ENCODE data around the gene PPARA.
A peak's percentile ranks its signal among the peaks of the same experiment; 100 is the strongest.

Gene PPARA

GRCh38 chr22:46108564-46109473, 41.5 kb upstream of the PPARA start:
- ChIA-PET POLR2A (ENCODE audit: low non-redundant PET) (no interaction called here), CTCF (interaction anchor here (0.8 to 1.1 kb wide), 2 partner anchors 22 to 32 kb away, joined by 3 read pairs; no protein-coding TSS in a partner anchor)
- TF ChIP-seq CTCF (conservative IDR thresholded peaks at IDR 0.05; ENCODE audit: low read depth) = no peak
- DNase-seq (ENCODE audit: low spot score) = no peak
- H3K27ac ChIP-seq = peak overlapping the region; percentile 99

GRCh38 chr22:46109474-46110003, 40.8 kb upstream of the PPARA start:
- ChIA-PET POLR2A (ENCODE audit: low non-redundant PET) (interaction anchor here (0.6 kb wide), 1 partner anchor 129 kb away, joined by 3 read pairs; no protein-coding TSS in a partner anchor), CTCF (interaction anchor here (0.6 to 1.1 kb wide), 3 partner anchors 23 to 1289 kb away, joined by 3 to 7 read pairs (median 3); no protein-coding TSS in a partner anchor)
- H3K27ac ChIP-seq = peak overlapping the region; percentile 99
- DNase-seq (ENCODE audit: low spot score) = no peak
- TF ChIP-seq CTCF (conservative IDR thresholded peaks at IDR 0.05; ENCODE audit: low read depth) = no peak

- CTCF ChIA-PET = interaction anchor here (0.6 to 1.9 kb wide), 3 partner anchors 24 to 1289 kb away, joined by 3 to 7 read pairs (median 6); no protein-coding TSS in a partner anchor
- peak overlapping the region; percentile 99 for H3K27ac ChIP-seq
Observed at GRCh38 chr22:46110215-46110614, 40.1 kb upstream of the PPARA start.

GRCh38 chr22:46111645-46112306, 38.5 kb upstream of the PPARA start:
- peak overlapping the region; percentile 99 for H3K27ac ChIP-seq
- CTCF ChIA-PET = interaction anchor here (1.9 kb wide), 1 partner anchor 105 kb away, joined by 6 read pairs; no protein-coding TSS in a partner anchor
- DNase-seq (ENCODE audit: low spot score) = no peak
- POLR2A ChIA-PET (ENCODE audit: low non-redundant PET) = interaction anchor here (0.8 kb wide), 1 partner anchor 26 kb away, joined by 7 read pairs; no protein-coding TSS in a partner anchor
- TF ChIP-seq CTCF (conservative IDR thresholded peaks at IDR 0.05; ENCODE audit: low read depth) = no peak

More at GRCh38 chr22:46110215-46110614, 40.1 kb upstream of the PPARA start:
- POLR2A ChIA-PET (ENCODE audit: low non-redundant PET) = interaction anchor here (0.6 kb wide), 1 partner anchor 129 kb away, joined by 3 read pairs; no protein-coding TSS in a partner anchor
- no peak for DNase-seq (ENCODE audit: low spot score)
- TF ChIP-seq CTCF (conservative IDR thresholded peaks at IDR 0.05; ENCODE audit: low read depth) = no peak

- H3K27ac ChIP-seq = peak overlapping the region; percentile 99
- ChIA-PET CTCF (interaction anchor here (1.9 to 2.0 kb wide), 2 partner anchors 106 kb away, joined by 6 to 15 read pairs; no protein-coding TSS in a partner anchor), POLR2A (ENCODE audit: low non-redundant PET) (no interaction called here)
- no peak for TF ChIP-seq CTCF (conservative IDR thresholded peaks at IDR 0.05; ENCODE audit: low read depth)
- DNase-seq (ENCODE audit: low spot score) = no peak
Observed at GRCh38 chr22:46112405-46112804, 37.9 kb upstream of the PPARA start.
